HUES48 (cell line): ENCODE measurements around the gene NOC2L.

Experiments
- H3K27ac ChIP-seq: one replicate; pipeline ENCODE4 v1.7.0; 2013; ENCODE audit warnings: low read depth, low read length, inconsistent platforms
- H3K27me3 ChIP-seq: 2 replicates; pipeline ENCODE4 v1.6.1; 2013; ENCODE audit warnings: mild to moderate bottlenecking, low read length; ENCODE audit not compliant: control insufficient read depth, insufficient read depth
- H3K36me3 ChIP-seq: 2 replicates; pipeline ENCODE4 v1.6.1; 2013; ENCODE audit warnings: low read length; ENCODE audit not compliant: control insufficient read depth, insufficient read depth
- H3K4me1 ChIP-seq: 2 replicates; pipeline ENCODE4 v1.6.1; 2013; ENCODE audit warnings: mild to moderate bottlenecking, low read length; ENCODE audit not compliant: control insufficient read depth, insufficient read depth
- H3K4me3 ChIP-seq: 2 replicates; pipeline ENCODE4 v1.5.1; 2013; ENCODE audit warnings: mild to moderate bottlenecking, low read depth, low read length
- H3K9ac ChIP-seq: 2 replicates; pipeline ENCODE4 v1.6.1; 2013; ENCODE audit warnings: mild to moderate bottlenecking, low read depth, low read length, moderate library complexity
- H3K9me3 ChIP-seq: 2 replicates; pipeline ENCODE4 v1.6.1; 2013; ENCODE audit warnings: low read length; ENCODE audit not compliant: control insufficient read depth, insufficient read depth

The NOC2L gene

DNA sequence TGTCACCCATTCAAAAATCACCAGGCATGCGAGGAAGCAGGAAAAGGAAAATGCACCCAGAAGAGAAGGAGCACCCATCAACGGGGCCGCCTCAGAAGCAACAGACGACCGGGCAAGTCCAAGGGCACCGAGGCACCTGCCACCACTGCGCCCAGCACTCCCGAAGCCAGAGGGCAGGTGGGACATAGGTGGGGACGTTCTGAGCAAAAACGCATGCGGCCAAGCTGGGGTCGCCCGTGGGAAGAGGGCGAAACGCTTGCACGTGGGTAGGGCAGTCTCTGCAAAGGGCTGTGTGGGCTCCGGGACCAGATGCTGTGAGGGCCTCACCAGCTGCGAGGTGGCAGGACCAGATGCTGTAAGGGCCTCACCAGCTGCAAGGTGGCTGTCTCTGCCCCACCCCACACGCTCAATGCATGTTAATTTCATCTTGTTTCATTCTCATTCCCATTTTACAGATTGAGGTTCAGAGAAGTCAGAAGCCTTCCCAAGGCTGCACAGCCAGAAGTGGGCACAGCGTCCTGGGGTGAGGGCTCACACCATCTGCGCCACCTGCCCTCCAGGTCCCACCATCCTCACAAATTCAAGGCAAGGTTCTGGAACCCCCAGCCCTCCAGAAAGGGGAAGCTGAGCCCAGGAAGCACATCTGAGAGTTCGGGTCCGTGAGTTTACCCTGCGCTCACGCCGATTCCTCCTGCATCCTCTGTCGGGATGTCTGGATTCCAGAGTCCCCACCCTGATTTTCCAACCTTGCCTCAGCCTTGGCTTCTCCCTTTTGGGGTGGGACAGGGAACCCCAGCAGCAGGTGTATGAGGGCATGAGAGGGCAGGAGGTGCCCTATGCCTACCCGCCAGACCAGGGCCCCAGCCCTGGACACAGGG, 43.5 kb downstream of the NOC2L start:
- Histone ChIP-seq H3K4me3 (no peak overlapping the region), H3K9ac (no peak overlapping the region), H3K4me1 (peaks cover 3% of the 10 kb centered on the region; the same call in 1 of the 2 replicates), H3K36me3 (no peaks in the 10 kb centered on the region), H3K27me3 (peaks cover 95% of the 10 kb centered on the region), H3K9me3 (no peaks in the 10 kb centered on the region), H3K27ac (no peak overlapping the region)

DNA sequence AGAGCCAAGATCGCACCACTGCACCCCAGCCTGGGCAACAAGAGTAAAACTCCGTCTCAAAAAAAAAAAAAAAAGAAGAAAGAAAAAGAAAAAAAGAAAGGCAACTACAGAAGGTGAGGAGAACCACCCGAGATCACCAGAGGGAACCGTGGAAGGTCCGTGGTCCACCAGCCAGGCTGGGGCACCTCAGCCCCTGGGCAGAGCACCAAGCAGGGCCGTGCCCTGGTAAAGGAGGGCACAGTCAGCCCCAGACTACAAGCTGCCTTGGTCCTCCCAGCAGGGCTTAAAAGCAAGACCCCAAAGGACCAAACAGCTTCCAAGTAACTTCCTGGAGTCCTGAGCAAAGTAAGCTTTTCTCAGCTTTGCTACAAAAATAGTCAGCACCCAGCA, 44.2 kb downstream of the NOC2L start:
- Histone ChIP-seq H3K9ac (no peak overlapping the region), H3K27me3 (peaks cover 94% of the 10 kb centered on the region), H3K4me3 (no peak overlapping the region), H3K9me3 (no peaks in the 10 kb centered on the region), H3K36me3 (no peaks in the 10 kb centered on the region), H3K4me1 (no peaks in the 10 kb centered on the region; the same call in 1 of the 2 replicates), H3K27ac (no peak overlapping the region)

DNA sequence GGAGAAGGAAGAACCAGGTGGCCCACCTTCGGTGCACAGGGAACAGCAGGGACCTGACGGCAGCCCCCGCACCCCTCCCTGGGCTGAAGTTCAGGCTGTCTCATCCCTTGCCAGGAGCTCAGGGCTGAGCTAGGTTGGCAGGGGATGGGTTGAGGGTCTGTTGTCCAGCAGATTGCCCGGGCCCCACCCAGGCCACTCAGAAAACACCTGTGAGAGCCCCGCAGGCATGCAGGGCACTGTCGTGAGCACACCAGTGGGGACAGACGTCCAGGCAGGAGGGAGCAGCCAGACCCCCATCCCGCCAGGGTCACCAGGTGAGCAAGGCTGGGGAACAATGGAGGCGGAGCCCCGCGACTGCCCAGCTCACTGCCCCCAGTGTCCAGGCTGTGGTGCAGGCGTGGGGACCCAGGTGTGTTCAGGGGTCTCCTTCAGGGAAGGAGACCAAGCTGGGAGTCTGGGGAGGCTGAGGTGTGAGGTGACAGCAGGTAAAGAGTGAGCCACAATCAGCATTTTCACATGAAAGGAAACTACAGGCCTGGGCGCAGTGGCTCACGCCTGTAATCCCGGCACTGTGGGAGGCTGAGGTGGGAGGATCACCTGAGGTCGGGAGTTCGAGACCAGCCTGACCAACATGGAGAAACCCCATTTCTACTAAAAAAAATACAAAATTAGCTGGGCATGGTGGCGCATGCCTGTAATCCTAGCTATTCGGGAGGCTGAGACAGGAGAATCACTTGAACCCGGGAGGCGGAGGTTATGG, 44.7 kb downstream of the NOC2L start:
- Histone ChIP-seq H3K9ac (no peak overlapping the region), H3K4me1 (no peaks in the 10 kb centered on the region; the same call in 1 of the 2 replicates), H3K36me3 (no peaks in the 10 kb centered on the region), H3K27ac (no peak overlapping the region), H3K27me3 (peaks cover 88% of the 10 kb centered on the region), H3K9me3 (no peaks in the 10 kb centered on the region), H3K4me3 (no peak overlapping the region)

DNA sequence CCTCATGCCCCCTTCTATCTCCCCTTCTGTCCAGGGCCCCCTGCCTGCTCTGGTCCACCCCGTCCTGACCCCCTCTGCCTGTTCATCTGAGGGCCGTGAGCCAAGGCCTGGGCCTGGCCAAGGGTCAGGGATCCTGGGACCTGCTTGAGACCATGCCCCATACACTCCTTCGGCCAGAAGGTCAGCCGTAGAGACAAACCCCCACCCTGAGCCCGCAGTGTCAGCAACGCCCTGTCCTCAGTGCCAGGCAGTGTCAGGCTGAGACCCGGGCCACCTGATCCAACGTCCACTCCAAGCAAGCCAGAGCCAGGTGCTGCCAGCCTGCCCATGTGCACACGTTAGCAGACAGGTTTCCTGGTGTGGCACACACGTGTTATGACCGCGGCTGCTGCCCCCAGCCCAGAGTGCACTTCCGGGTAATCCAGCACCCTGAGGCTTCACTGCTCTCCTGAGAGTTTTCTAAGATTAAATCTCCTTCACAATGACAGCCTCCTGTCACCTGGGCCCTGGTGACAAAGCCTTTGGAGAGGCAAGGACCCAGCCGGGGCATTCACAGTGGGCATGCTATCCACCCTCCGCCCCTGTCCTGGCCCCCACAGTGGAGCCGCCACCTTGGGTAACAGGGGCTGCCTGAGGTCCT, 45.4 kb downstream of the NOC2L start:
- Histone ChIP-seq H3K9me3 (no peaks in the 10 kb centered on the region), H3K9ac (no peak overlapping the region), H3K4me3 (no peak overlapping the region), H3K27me3 (peaks cover 81% of the 10 kb centered on the region), H3K36me3 (no peaks in the 10 kb centered on the region), H3K4me1 (no peaks in the 10 kb centered on the region; the same call in 1 of the 2 replicates), H3K27ac (no peak overlapping the region)

DNA sequence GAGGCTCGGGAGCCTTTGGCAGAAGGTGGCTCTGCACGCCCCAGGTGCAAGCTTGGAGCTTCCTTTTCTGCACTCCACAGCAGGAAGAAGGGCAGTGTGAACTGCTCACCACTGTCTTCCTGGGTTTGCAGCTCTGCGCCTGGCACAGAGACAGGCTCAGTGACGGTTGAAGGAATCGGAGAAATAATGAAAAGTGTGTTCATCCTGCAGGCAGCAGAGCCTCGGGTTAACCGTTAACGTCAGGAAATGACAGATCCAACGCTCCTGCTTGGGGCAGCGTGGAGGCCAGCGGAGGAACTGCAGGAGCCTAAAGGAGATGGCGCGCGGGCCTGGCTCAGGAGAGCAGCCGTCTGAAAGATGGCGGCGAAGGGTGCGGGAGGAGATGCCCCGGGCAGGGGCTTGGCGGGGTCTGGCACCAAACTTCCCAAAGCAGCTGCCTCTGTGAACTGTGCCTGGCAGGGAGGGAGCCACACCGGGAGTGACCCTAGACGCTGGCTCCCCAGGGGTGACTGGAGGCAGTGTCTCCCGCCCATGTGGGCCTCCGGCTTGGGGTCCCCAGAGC, 46.2 kb downstream of the NOC2L start:
- no peak overlapping the region for H3K4me3 ChIP-seq
- no peak overlapping the region for H3K9ac ChIP-seq
- no peaks in the 10 kb centered on the region for H3K36me3 ChIP-seq
- no peaks in the 10 kb centered on the region; the same call in 1 of the 2 replicates for H3K4me1 ChIP-seq
- no peaks in the 10 kb centered on the region for H3K9me3 ChIP-seq
- no peak overlapping the region for H3K27ac ChIP-seq
- peaks cover 78% of the 10 kb centered on the region for H3K27me3 ChIP-seq

DNA sequence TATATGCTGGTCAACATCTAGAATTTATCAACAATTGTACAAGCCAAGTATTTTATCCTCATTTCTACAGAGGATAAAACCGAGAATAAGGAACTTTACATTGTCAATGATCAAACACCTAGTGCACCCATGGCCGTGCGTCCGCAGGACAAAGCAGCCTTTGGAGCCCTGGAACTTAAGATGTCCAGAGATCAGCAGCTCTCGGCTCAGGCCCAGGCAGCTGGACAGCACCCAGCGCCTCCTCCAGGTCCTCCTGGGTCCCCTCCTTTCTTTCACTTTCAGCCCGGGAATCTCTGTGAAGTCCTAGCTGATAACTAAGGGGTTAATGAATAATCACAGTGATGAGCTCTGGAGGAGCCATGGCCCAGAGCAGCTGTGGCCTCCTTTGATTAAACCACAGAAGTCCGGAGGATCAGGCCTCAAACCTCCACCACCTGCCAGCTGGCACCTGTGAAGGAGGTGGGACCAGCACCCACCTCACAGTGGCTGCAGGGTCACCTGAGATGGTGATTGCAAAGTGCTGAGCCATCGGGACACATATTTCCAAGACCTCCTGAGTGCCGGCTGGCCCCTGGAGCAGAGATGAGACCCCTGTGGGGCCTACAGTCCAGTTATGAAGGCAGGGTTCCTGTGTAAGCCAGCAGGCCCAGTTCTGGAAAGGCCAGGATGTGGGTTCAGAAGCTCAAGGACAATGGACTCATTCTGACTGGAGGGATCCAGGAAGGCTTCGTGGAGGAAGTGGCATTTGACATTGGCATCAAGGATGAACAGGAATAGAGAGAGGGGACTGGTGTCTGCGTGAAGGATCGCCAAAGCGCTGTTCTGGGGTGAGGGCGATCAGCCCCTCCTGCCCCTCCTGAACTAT, 46.9 kb downstream of the NOC2L start:
- Histone ChIP-seq H3K4me3 (no peak overlapping the region), H3K27ac (no peak overlapping the region), H3K27me3 (peaks cover 78% of the 10 kb centered on the region), H3K9me3 (no peaks in the 10 kb centered on the region), H3K4me1 (no peaks in the 10 kb centered on the region), H3K9ac (no peak overlapping the region), H3K36me3 (no peaks in the 10 kb centered on the region)

DNA sequence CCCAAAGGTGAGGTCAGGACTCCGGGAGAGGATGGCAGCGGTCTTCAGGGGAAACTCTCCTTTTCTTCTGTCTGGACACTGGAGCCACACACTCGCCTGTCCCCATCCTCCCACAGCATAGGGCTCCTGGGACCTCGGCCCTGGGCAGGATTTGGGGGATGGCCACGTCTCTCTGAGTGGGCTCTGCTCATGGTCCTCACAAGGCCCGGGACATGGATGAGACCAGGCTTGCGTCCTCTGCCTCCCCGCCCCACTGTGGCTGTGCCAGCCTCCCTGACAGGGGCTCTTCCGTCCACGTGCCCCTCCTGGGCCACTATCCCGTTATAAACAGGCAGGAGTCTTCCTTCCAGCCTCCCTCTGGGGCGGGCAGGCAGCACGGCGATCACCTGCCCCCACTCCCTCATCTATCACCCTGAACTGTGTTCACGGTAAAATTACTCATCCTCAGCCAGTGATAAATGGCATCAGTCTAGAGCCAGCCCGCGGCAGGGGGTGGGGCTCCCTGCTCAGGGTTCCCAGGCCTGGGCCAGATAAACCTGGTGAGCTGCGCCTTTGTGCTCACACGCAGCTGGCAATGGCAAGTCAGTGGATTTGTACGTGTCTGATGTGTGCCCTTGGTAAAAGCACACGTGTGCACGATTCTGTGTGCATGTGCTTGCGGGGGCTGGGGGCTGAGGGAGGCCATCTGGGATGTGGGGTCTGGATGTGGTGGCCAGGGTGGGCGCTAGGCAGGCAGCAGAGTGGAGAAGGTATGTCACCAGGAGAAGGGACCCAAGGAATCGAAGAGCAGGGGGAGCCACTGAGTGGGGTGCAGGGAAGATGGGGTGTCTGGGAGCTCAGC, 48.0 kb downstream of the NOC2L start:
- no peak overlapping the region for H3K9ac ChIP-seq
- H3K36me3 ChIP-seq, result no peaks in the 10 kb centered on the region
- H3K9me3 ChIP-seq, result no peaks in the 10 kb centered on the region
- H3K4me3 ChIP-seq, result no peak overlapping the region
- H3K27ac ChIP-seq, result no peak overlapping the region
- H3K27me3 ChIP-seq, result peaks cover 79% of the 10 kb centered on the region
- no peaks in the 10 kb centered on the region for H3K4me1 ChIP-seq

DNA sequence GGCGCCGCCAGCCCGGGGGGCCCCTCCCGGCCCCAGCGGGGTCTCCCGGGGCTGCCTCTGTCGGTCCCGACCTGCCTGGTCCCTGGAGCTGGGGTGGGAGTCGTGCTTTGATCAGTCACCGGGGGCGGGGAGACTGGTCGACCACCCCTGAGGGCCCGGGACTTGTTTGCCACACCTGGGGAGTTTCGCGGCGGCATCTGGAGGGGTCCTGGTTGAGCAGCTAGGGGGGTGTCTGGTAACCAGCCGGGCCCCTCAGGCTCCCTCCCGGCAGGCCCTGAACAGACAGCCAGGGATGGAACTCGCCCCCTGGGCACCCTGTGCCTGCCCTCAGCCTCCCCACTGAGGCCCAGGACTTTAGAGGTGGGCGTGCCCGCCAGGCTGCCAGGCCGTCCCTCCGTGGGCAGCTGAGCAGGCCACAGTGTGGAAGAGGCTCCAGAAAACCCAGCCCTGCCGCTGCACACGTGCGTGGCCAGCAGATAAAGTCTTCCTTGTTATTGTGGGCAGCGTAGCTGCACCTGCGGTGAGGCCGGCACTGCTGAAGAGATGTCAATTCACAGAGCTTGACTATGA, 48.7 kb downstream of the NOC2L start:
- Histone ChIP-seq H3K36me3 (no peaks in the 10 kb centered on the region), H3K9me3 (no peaks in the 10 kb centered on the region), H3K9ac (no peak overlapping the region), H3K27ac (no peak overlapping the region), H3K27me3 (peaks cover 79% of the 10 kb centered on the region), H3K4me3 (no peak overlapping the region), H3K4me1 (0 out of 2 replicates have a peak, but pooled peaks cover 1% of the 10 kb centered on the region)

DNA sequence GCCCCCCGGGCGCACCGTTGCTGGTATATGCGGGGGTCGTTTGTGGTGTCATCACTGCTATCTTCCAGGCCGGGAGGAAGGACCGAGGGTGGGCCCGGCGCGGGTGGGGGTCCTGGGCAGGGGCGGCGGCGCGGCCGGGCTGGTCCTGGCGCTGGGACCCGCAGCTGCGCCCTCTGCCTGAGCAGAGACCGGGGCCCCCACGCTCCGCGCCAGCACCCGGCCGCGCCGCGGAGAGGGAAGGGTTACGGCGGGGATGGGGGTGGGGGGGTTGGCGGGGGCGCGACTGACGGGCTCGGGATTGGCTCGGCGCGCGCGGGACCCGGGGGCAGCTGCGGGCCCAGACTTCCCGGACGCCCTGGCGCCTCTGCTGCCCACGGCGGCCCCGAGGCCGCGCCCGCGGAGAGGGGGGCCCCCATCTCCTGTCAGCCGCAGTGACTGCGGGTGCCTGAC, 49.2 kb downstream of the NOC2L start:
- Histone ChIP-seq H3K36me3 (no peaks in the 10 kb centered on the region), H3K4me3 (no peak overlapping the region), H3K9me3 (no peaks in the 10 kb centered on the region), H3K9ac (no peak overlapping the region), H3K4me1 (0 out of 2 replicates have a peak, but pooled peaks cover 2% of the 10 kb centered on the region), H3K27ac (no peak overlapping the region), H3K27me3 (peaks cover 79% of the 10 kb centered on the region)
